Keratinocyte (primary cell): ENCODE results near the gene ZNF544. TPM values are rescaled to one million over a fixed set of nuclear protein-coding genes. Genes with fewer than 3 reads are reported as not detected.
A peak's percentile ranks its signal among the peaks of the same experiment; 100 is the strongest.

Experiments used
- DNase-seq: peaks from one replicate; pipeline ENCODE4 v3.0.0-alpha.2; 2011; ENCODE audit warnings: low read depth, missing footprints, low spot score
- FAIRE-seq: peaks from 2 replicates; lab custom pipeline; 2011; peaks lifted over from hg19 to GRCh38; lab: Jason Lieb, UNC
- H2AFZ ChIP-seq: 2 replicates; pipeline ENCODE4 v1.6.0; 2012; ENCODE audit warnings: low read length, control low read depth, inconsistent platforms; ENCODE audit not compliant: control insufficient read depth
- H3K27ac ChIP-seq: 2 replicates; pipeline ENCODE4 v1.5.1; 2011; ENCODE audit warnings: low read length; ENCODE audit not compliant: control insufficient read depth, insufficient read depth
- H3K27me3 ChIP-seq: 3 replicates; pipeline ENCODE4 v1.6.0; 2011; ENCODE audit warnings: low read length; ENCODE audit not compliant: control insufficient read depth, insufficient read depth; ENCODE audit errors: extremely low read depth
- H3K36me3 ChIP-seq, 2 experiments: 2 replicates in 1 of 2; 3 replicates in 1 of 2; pipeline ENCODE4 v1.5.1; 2011; ENCODE audit warnings: low read length in 2 of 2, mild to moderate bottlenecking in 1 of 2; ENCODE audit not compliant: control insufficient read depth in 2 of 2, insufficient read depth in 2 of 2; ENCODE audit errors: extremely low read depth in 1 of 2
- H3K4me1 ChIP-seq: 3 replicates; pipeline ENCODE4 v1.5.1; 2011; ENCODE audit warnings: low read length; ENCODE audit not compliant: control insufficient read depth, insufficient read depth; ENCODE audit errors: extremely low read depth
- H3K4me2 ChIP-seq: 3 replicates; pipeline ENCODE4 v1.6.0; 2011; ENCODE audit warnings: low read depth, low read length; ENCODE audit not compliant: control insufficient read depth, insufficient read depth; ENCODE audit errors: extremely low read depth
- H3K4me3 ChIP-seq, 3 experiments: fragments of 200-600 bp in 1 of 3; sonication (generic) in 1 of 3; 2 replicates in 2 of 3; 3 replicates in 1 of 3; pipeline ENCODE4 v1.5.1; 2011 to 2016; ENCODE audit warnings: low read length in 3 of 3, mild to moderate bottlenecking in 3 of 3, control low read depth in 2 of 3, inconsistent platforms in 1 of 3, low read depth in 1 of 3, mixed read lengths in 1 of 3, mixed run types in 1 of 3, moderate library complexity in 1 of 3; ENCODE audit not compliant: control insufficient read depth in 2 of 3, insufficient read depth in 2 of 3; ENCODE audit errors: extremely low read depth in 1 of 3
- H3K79me2 ChIP-seq: 2 replicates; pipeline ENCODE4 v1.6.0; 2012; ENCODE audit warnings: low read length; ENCODE audit not compliant: control insufficient read depth, insufficient read depth
- H3K9ac ChIP-seq: 3 replicates; pipeline ENCODE4 v1.6.0; 2011; ENCODE audit warnings: low read length; ENCODE audit not compliant: control insufficient read depth, insufficient read depth; ENCODE audit errors: extremely low read depth
- H3K9me1 ChIP-seq: 3 replicates; pipeline ENCODE4 v1.6.0; 2011; ENCODE audit warnings: low read length; ENCODE audit not compliant: control insufficient read depth, insufficient read depth; ENCODE audit errors: extremely low read depth
- H3K9me3 ChIP-seq: 2 replicates; pipeline ENCODE4 v1.5.1; 2012; ENCODE audit warnings: low read depth, low read length; ENCODE audit not compliant: control insufficient read depth
- H4K20me1 ChIP-seq: 3 replicates; pipeline ENCODE4 v1.6.0; 2011; ENCODE audit warnings: low read length; ENCODE audit not compliant: control insufficient read depth, insufficient read depth; ENCODE audit errors: extremely low read depth
- EZH2 ChIP-seq: IDR thresholded peaks from one replicate; pipeline ENCODE4 v1.6.1; 2012; ENCODE audit warnings: inconsistent platforms, mild to moderate bottlenecking, low read length, moderate library complexity
- dilution Hi-C: fragments of 300-500 bp; cut with MboI; formaldehyde crosslinking; loops from one replicate; pipeline ENCODE4 v1.7.0; 2020; ENCODE audit warnings: low sequenced_read_pairs; ENCODE audit not compliant: extremely low pct_ligation_motif_present
- polyA plus RNA-seq, 5 experiments: library from polyadenylated mRNA; depleted of rRNA in 3 of 5; stranded (reverse) in 3 of 5; stranded (forward) in 1 of 5; unstranded in 1 of 5; fragments of >200 nt; gene quantifications; 1 replicate in 1 of 5; 2 replicates in 3 of 5; 3 replicates in 1 of 5; pipeline versions ENCODE4 v1.2.1 to v1.2.3, GENCODE V29; 2011 to 2012; ENCODE audit warnings: missing spikeins in 2 of 5, low read depth in 1 of 5, low replicate concordance in 1 of 5
- TF ChIP-seq, protein P1 (sequence below), 3 experiments: IDR thresholded peaks in 1 of 3; conservative IDR thresholded peaks in 1 of 3; optimal IDR thresholded peaks in 1 of 3; 2 replicates in 2 of 3; 3 replicates in 1 of 3; pipeline versions ENCODE3 to v1.5.1; 2011; ENCODE audit warnings: low read length in 3 of 3, mild to moderate bottlenecking in 3 of 3, moderate library complexity in 2 of 3, control low read depth in 1 of 3, inconsistent platforms in 1 of 3; ENCODE audit not compliant: insufficient read depth in 2 of 3; ENCODE audit errors: extremely low read depth in 1 of 3

ZNF544 gene
- polyA plus RNA-seq, 1 donor (not counting 4 experiments of a cell fraction or from before 2014, with no cell fraction given) = 30.9 TPM

DNA sequence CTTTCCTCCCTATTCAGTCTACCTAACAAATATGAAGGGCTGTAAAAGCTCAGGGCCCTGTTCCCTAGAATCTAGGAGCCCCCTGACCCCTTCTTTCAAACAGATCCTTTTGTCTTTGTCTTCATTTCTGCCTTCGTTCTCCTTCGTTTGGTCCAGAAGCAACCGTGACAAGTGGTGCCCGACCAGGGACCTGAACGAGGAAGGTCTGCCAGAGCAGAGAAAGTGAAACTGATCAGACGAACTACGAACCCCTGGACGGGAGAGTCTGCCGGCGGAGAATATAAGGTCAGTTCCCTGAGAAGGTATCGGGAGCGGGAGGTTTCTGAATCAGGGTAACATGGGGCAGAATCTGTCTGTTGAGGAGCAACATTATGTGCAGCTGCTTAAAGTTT is 77.2 kb downstream of the ZNF544 start:
- FAIRE-seq = no peak
- Histone ChIP-seq H3K79me2 (peaks cover 34% of the 10 kb centered on the region), H3K9ac (peak overlapping the region; percentile 86), H3K27me3 (no peaks in the 10 kb centered on the region), H3K4me2 (peak overlapping the region; percentile 98), H2AFZ (no peak overlapping the region), H3K36me3 (peaks cover 9 to 17% of the 10 kb centered on the region in 2 experiments), H3K27ac (peak overlapping the region; percentile 76), H3K9me1 (no peaks in the 10 kb centered on the region), H3K4me1 (peaks cover 13% of the 10 kb centered on the region), H4K20me1 (no peaks in the 10 kb centered on the region), H3K9me3 (no peaks in the 10 kb centered on the region), H3K4me3 (peak overlapping the region; percentile 90 to 95 (median 91))
- dilution Hi-C loops = no loop called here
- DNase-seq = no peak
- TF ChIP-seq, protein P1, sequence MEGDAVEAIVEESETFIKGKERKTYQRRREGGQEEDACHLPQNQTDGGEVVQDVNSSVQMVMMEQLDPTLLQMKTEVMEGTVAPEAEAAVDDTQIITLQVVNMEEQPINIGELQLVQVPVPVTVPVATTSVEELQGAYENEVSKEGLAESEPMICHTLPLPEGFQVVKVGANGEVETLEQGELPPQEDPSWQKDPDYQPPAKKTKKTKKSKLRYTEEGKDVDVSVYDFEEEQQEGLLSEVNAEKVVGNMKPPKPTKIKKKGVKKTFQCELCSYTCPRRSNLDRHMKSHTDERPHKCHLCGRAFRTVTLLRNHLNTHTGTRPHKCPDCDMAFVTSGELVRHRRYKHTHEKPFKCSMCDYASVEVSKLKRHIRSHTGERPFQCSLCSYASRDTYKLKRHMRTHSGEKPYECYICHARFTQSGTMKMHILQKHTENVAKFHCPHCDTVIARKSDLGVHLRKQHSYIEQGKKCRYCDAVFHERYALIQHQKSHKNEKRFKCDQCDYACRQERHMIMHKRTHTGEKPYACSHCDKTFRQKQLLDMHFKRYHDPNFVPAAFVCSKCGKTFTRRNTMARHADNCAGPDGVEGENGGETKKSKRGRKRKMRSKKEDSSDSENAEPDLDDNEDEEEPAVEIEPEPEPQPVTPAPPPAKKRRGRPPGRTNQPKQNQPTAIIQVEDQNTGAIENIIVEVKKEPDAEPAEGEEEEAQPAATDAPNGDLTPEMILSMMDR (optimal IDR thresholded peaks at IDR 0.05 in 1 of 3, IDR thresholded peaks at IDR 0.05 in 1 of 3, conservative IDR thresholded peaks at IDR 0.05 in 1 of 3; ENCODE audit: extremely low read depth in 1 of 3, insufficient read depth in 2 of 3, low read length in 3 of 3) = no peak
- no peak for TF ChIP-seq EZH2

GRCh38 chr19:58307736-58308135 is 79.0 kb downstream of the ZNF544 start:
- no peak for FAIRE-seq

More at GRCh38 chr19:58307736-58308135, 79.0 kb downstream of the ZNF544 start:
- Histone ChIP-seq H3K4me3 (no peak overlapping the region), H3K9me1 (no peaks in the 10 kb centered on the region), H3K79me2 (peaks cover 33% of the 10 kb centered on the region), H2AFZ (no peak overlapping the region), H3K4me2 (no peak overlapping the region), H3K36me3 (peaks cover 15 to 24% of the 10 kb centered on the region in 2 experiments), H3K9ac (no peak overlapping the region), H3K27ac (no peak overlapping the region), H4K20me1 (peaks cover 4% of the 10 kb centered on the region), H3K4me1 (peaks cover 13% of the 10 kb centered on the region), H3K27me3 (no peaks in the 10 kb centered on the region), H3K9me3 (no peaks in the 10 kb centered on the region)
- dilution Hi-C loops = no loop called here
- no peak for DNase-seq
- TF ChIP-seq EZH2 = no peak
- TF ChIP-seq, protein P1 (optimal IDR thresholded peaks at IDR 0.05 in 1 of 3, IDR thresholded peaks at IDR 0.05 in 1 of 3, conservative IDR thresholded peaks at IDR 0.05 in 1 of 3; ENCODE audit: extremely low read depth in 1 of 3, insufficient read depth in 2 of 3, low read length in 3 of 3) = no peak
